H1 (cell line): ENCODE measurements around the gene CROCC2. TPM values are rescaled to one million over a fixed set of nuclear protein-coding genes. Genes with fewer than 3 reads are reported as not detected.

Experiments
- BRCA1 ChIP-seq: IDR thresholded peaks from 2 replicates; pipeline ENCODE4 v1.6.1; 2012; ENCODE audit warnings: low read depth, low read length, improper control_type of control experiment
- JUN ChIP-seq: IDR thresholded peaks from 2 replicates; pipeline ENCODE4 v1.6.1; 2011; ENCODE audit warnings: low read depth, mild to moderate bottlenecking, improper control_type of control experiment, low read length
- SIRT6 ChIP-seq: IDR thresholded peaks from one replicate; pipeline ENCODE4 v1.7.1; 2012; ENCODE audit warnings: low read length, inconsistent platforms
- polyA plus RNA-seq, 7 experiments: library from polyadenylated mRNA; depleted of rRNA in 3 of 7; stranded (reverse) in 5 of 7; unstranded in 2 of 7; fragments of >200 nt in 5 of 7; fragments of 200-250 nt in 2 of 7; gene quantifications; 1 replicate in 5 of 7; 2 replicates in 1 of 7; 4 replicates in 1 of 7; pipeline versions ENCODE4 v1.2.1 to v1.2.3, GENCODE V29; 2011 to 2013; ENCODE audit warnings: missing spikeins in 2 of 7, mixed read lengths in 2 of 7
- total RNA-seq: library from RNA; stranded (reverse); fragmentation: NEBNext Ultra II Directional; extraction: Animal tissue kit (Norgen Biotek cat#: 25700); gene quantifications from 2 replicates; pipeline ENCODE4 v1.2.1, GENCODE V29; 2021

Gene CROCC2
- total and polyA plus RNA-seq, 2 of the 8 experiments (the other 6 are each of a cell fraction or from before 2014, with no cell fraction given), result not detected

- TF ChIP-seq SIRT6 (no peak), JUN (no peak), BRCA1 (no peak)
These were observed 7.2 kb upstream of the CROCC2 start (continued) for GRCh38 chr2:240898731-240899467.
